Adrenal gland (tissue), 12 donors: ENCODE measurements around the gene ASXL2. TPM values are rescaled to one million over a fixed set of nuclear protein-coding genes. Genes with fewer than 3 reads are reported as not detected.

ENCODE experiments used
- DNase-seq, 7 donors: peaks; one replicate each; pipeline ENCODE4 v3.0.0-alpha.2; 2019 to 2020
- H3K27ac ChIP-seq, 5 donors: fragments of 200-600 bp; sonication (generic) in 4 of 5; 1 replicate in 3 of 5; 2 replicates in 2 of 5; pipeline versions ENCODE4 v1.5.1 to v1.8.0; 2016 to 2020; ENCODE audit warnings: mild to moderate bottlenecking in 1 of 5
- H3K27me3 ChIP-seq: fragments of 200-600 bp; 2 replicates; pipeline ENCODE4 v1.8.0; 2021
- H3K36me3 ChIP-seq, 2 donors: fragments of 200-600 bp; replicated peaks in 1 of 2; 1 replicate in 1 of 2; 2 replicates in 1 of 2; pipeline versions ENCODE4 v1.5.1 to v1.8.0; 2018 to 2022
- H3K4me1 ChIP-seq, 2 donors: fragments of 200-600 bp; replicated peaks in 1 of 2; 1 replicate in 1 of 2; 2 replicates in 1 of 2; pipeline versions ENCODE4 v1.5.1 to v1.8.0; 2018 to 2021
- H3K4me3 ChIP-seq, 4 donors: fragments of 200-600 bp; sonication (generic) in 3 of 4; one replicate each; pipeline ENCODE4 v1.5.1; 2016 to 2018
- H3K9me3 ChIP-seq, 3 donors: fragments of 200-600 bp; sonication (generic) in 1 of 3; replicated peaks in 1 of 3; 1 replicate in 2 of 3; 2 replicates in 1 of 3; pipeline versions ENCODE4 v1.5.1 to v1.8.0; 2016 to 2021
- POLR2A ChIP-seq, 2 donors: fragments of 450-650 bp; IDR thresholded peaks; one replicate each; pipeline ENCODE4 v1.6.1; 2017; ENCODE audit warnings: antibody characterized with exemption in 2 of 2, mild to moderate bottlenecking in 2 of 2, moderate library complexity in 1 of 2
- WGBS, 4 donors: extraction: QIAGEN DNeasy Blood & Tissue Kit in 2 of 4; methylation state at CpG; one replicate each; pipeline versions ENCODE4 v1.1.5 to v1.1.7; 2013 to 2017; 5-methylcytosine and 5-hydroxymethylcytosine counted together
- intact Hi-C, 2 donors: fragments of 100-400 bp; cut with DNase I; formaldehyde crosslinking; loops; one replicate each; pipeline versions ENCODE4 v1.14.1 to v1.15.0; 2022 to 2023
- polyA plus RNA-seq, 3 donors: library from polyadenylated mRNA; stranded (reverse); fragments of 200-250 nt in 2 of 3; fragments of 350-450 nt in 1 of 3; fragmentation: Illumina TruSeq in 1 of 3; extraction: RNeasy Lipid Tissue Mini Kit (QIAGEN cat#74804) in 1 of 3; gene quantifications; one replicate each; pipeline ENCODE4 v1.2.3, GENCODE V29; 2013 to 2014
- total RNA-seq, 9 donors: library from RNA; depleted of rRNA in 4 of 9; stranded (reverse); fragments of >200 nt in 4 of 9; fragments of 120-200 nt in 1 of 9; fragmentation: NEBNext Ultra II Directional in 1 of 9; extraction: Animal tissue kit (Norgen Biotek cat#: 25700) in 1 of 9; gene quantifications; one replicate each; pipeline versions ENCODE4 v1.1.0 to v1.2.4, GENCODE V29; 2013 to 2023
- TF ChIP-seq, protein P1 (sequence below), 6 experiments: fragments of 450-650 bp in 4 of 6; fragments of 200-600 bp in 2 of 6; sonication (generic) in 1 of 6; IDR thresholded peaks; 1 replicate in 5 of 6; 2 replicates in 1 of 6; pipeline versions ENCODE4 v1.5.1 to v1.8.0; 2016 to 2021; ENCODE audit warnings: antibody characterized with exemption in 6 of 6, mild to moderate bottlenecking in 2 of 6, moderate library complexity in 1 of 6
- donor health status: healthy with polysubstance abuse.
- donor health status: Bipolar disorder and iron deficiency.
- donor health status: DM: yes; HTN: yes; CAD: no.
- donor health status: DM: no; HTN: no; CAD: no.
- donor health status: DM: no; HTN: no; CAD: no.
- donor health status: DM: yes; HTN: yes; CAD: no.

Gene ASXL2
- total and polyA plus RNA-seq, 12 donors, result 1.4 to 41.8 (median 20.9) TPM

DNA sequence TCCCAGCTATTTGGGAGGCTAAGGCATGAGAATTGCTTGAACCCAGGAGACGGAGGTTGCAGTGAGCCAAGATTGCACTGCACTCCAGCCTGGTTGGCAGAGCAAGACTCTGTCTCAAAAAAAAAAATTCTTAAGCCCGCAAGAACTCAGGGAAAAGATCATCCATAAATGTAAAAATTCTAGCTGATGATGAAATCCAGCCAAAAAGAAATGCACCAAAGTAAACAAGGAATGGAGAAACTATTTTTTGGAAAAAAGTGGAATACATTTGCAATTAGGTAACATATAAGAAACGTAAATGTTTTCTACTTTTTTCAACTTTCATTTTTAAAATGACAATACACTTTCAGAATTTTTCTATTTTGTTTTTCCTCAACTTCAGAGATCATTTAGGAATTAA, 61.3 kb downstream of the ASXL2 start:
- H3K27me3 ChIP-seq, result no peaks in the 10 kb centered on the region
- no peak overlapping the region for H3K27ac ChIP-seq
- TF ChIP-seq, protein P1, sequence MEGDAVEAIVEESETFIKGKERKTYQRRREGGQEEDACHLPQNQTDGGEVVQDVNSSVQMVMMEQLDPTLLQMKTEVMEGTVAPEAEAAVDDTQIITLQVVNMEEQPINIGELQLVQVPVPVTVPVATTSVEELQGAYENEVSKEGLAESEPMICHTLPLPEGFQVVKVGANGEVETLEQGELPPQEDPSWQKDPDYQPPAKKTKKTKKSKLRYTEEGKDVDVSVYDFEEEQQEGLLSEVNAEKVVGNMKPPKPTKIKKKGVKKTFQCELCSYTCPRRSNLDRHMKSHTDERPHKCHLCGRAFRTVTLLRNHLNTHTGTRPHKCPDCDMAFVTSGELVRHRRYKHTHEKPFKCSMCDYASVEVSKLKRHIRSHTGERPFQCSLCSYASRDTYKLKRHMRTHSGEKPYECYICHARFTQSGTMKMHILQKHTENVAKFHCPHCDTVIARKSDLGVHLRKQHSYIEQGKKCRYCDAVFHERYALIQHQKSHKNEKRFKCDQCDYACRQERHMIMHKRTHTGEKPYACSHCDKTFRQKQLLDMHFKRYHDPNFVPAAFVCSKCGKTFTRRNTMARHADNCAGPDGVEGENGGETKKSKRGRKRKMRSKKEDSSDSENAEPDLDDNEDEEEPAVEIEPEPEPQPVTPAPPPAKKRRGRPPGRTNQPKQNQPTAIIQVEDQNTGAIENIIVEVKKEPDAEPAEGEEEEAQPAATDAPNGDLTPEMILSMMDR (IDR thresholded peaks at IDR 0.05), result no peak
- TF ChIP-seq POLR2A (IDR thresholded peaks at IDR 0.05), result no peak
- no peaks in the 10 kb centered on the region for H3K9me3 ChIP-seq
- intact Hi-C loops, result no loop called here
- WGBS, 4 donors, result 84 to 88% (median 85%) methylated on average over 3 of the region's 3 CpGs
- no peak for DNase-seq
- H3K4me1 ChIP-seq, result peaks cover 0 to 13% of the 10 kb centered on the region in 2 donors
- no peak overlapping the region for H3K4me3 ChIP-seq
- no peaks in the 10 kb centered on the region for H3K36me3 ChIP-seq

DNA sequence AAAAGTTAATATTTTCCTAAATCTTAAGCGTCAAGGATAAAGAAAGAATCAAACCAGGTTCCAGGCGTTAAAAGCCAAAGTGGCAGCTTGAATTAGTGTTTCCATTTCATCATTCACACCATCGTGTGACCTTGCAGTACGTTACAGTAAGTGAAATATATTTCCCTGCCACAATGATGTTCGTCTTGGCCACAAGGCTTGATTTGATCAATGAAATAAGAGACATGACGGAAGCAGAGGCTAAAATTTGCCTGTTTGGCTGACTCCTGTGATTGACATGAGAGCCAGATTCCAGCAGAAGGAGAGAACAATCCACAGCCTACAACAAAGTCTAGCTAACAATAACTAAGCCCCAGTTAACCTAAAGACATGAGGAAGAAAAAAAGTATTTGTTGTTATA, 62.0 kb downstream of the ASXL2 start:
- no peaks in the 10 kb centered on the region for H3K27me3 ChIP-seq
- WGBS, 4 donors, result 79 to 86% (median 81%) methylated on average over 6 of the region's 6 CpGs
- no peak for TF ChIP-seq POLR2A (IDR thresholded peaks at IDR 0.05)
- TF ChIP-seq, protein P1 (IDR thresholded peaks at IDR 0.05), result no peak
- no peaks in the 10 kb centered on the region for H3K36me3 ChIP-seq
- intact Hi-C loops, result no loop called here
- DNase-seq, result no peak
- H3K9me3 ChIP-seq, result no peaks in the 10 kb centered on the region
- H3K27ac ChIP-seq, result no peak overlapping the region
- no peak overlapping the region for H3K4me3 ChIP-seq
- peaks cover 0 to 13% of the 10 kb centered on the region in 2 donors for H3K4me1 ChIP-seq

DNA sequence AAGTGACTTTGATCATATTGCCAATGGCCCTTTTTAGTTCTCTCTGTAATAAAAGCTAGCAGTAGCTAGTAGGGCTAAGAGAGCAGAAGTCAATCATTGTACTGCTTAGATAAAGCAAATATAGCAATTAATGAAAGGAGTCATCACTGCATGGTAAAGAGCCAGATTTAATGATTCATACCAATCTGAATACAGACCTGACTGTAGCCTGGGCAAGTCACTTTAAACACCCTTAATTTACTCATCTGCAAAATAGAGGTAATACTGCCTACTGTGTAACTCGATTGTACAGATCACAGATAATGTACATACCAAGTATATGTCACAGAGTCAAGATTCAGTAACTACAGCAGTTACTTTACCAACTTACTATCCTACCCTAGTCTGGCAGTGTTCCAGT, 63.6 kb downstream of the ASXL2 start:
- Histone ChIP-seq H3K4me1 (peaks cover 0 to 13% of the 10 kb centered on the region in 2 donors), H3K27me3 (no peaks in the 10 kb centered on the region), H3K27ac (no peak overlapping the region), H3K9me3 (no peaks in the 10 kb centered on the region), H3K4me3 (no peak overlapping the region), H3K36me3 (no peaks in the 10 kb centered on the region)
- 80 to 87% (median 83%) methylated on average over 1 of the region's 1 CpG for WGBS, 4 donors
- TF ChIP-seq, protein P1 (IDR thresholded peaks at IDR 0.05), result no peak
- no peak for TF ChIP-seq POLR2A (IDR thresholded peaks at IDR 0.05)
- DNase-seq, result no peak
- intact Hi-C loops, result no loop called here

DNA sequence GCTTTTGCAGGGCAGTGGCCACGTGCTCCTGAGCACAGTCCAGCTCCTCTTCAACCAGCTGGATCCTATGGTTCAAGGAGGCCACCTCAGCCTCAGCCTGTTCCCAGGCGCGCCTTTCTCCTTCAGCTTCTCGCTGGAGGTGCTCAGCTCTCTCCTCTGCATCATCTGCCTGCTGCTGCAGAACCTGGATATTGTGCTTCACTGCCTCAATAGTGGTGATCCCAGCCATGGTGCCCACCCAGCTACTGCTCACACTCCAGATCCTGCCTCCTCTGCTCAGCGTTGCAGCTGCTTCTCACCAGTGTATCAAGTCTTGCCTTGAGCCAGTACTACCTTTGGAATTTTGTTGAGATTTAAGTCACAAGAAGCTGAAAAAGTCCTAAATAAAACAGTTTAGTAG, 67.9 kb downstream of the ASXL2 start:
- WGBS, 4 donors, result 93 to 99% (median 98%) methylated on average over 5 of the region's 5 CpGs
- DNase-seq, result no peak
- peaks cover 0 to 12% of the 10 kb centered on the region in 2 donors for H3K4me1 ChIP-seq
- intact Hi-C loops, result no loop called here
- no peak overlapping the region for H3K4me3 ChIP-seq
- TF ChIP-seq, protein P1 (IDR thresholded peaks at IDR 0.05), result no peak
- TF ChIP-seq POLR2A (IDR thresholded peaks at IDR 0.05), result no peak
- no peak overlapping the region for H3K27ac ChIP-seq
- H3K36me3 ChIP-seq, result peaks cover 0 to 6% of the 10 kb centered on the region in 2 donors
- H3K27me3 ChIP-seq, result no peaks in the 10 kb centered on the region
- no peaks in the 10 kb centered on the region for H3K9me3 ChIP-seq
